ENCODE measurements around the gene TMEM115.

DNA sequence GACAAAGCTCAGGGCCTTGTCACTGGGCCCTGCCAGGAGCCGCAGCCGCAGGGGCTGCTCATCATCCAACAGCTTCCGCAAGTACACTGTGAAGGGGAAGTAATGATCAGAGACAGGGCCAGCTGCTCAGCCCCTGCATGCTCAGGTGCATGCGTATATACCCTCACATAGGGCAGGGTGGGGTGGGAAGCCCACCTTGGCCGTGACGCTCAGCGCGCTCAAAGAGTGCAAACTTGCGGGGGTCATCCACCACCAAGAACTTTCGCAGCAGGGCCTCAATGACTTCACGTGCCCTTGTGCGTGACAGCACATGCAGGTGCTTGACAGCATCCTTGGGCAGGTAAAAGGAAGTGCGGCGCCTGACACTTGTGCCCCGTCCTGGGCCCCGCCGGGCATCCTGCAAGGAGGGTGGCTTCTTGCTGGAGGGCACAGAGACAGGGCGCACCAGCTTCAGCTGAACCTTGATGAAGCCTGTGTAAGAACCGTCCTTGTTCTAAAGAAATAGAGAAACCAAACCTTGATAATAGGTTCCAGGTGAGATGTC lies 27.9 kb downstream of the TMEM115 start:
- TF ChIP-seq, protein P1, sequence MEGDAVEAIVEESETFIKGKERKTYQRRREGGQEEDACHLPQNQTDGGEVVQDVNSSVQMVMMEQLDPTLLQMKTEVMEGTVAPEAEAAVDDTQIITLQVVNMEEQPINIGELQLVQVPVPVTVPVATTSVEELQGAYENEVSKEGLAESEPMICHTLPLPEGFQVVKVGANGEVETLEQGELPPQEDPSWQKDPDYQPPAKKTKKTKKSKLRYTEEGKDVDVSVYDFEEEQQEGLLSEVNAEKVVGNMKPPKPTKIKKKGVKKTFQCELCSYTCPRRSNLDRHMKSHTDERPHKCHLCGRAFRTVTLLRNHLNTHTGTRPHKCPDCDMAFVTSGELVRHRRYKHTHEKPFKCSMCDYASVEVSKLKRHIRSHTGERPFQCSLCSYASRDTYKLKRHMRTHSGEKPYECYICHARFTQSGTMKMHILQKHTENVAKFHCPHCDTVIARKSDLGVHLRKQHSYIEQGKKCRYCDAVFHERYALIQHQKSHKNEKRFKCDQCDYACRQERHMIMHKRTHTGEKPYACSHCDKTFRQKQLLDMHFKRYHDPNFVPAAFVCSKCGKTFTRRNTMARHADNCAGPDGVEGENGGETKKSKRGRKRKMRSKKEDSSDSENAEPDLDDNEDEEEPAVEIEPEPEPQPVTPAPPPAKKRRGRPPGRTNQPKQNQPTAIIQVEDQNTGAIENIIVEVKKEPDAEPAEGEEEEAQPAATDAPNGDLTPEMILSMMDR (IDR thresholded peaks at IDR 0.05) = no peak
- TF ChIP-seq POLR2AphosphoS5 (IDR thresholded peaks at IDR 0.05) (no peak), EP300 (IDR thresholded peaks at IDR 0.05) (no peak)
